Measurements from ENCODE around the gene DDX39B.

DDX39B gene

DNA sequence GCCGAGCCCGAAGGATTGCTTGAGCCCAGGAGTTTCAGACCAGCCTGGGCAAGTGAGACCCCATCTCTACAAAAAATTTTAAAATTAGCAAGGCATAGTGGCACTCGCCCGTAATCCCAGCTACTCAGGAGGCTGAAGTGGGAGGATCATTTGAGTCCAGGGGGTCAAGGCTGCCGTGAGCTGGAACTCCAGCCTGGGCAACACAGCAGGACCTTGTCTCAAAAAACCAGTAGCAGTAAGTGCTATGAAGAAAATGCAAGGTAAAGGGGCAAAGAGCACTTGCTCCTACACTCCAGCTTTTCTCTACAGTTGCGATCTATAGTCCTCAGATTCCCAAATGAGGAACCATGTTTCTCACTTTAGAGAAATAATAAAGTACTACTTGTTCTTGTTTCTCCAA is 1.8 kb upstream of the DDX39B start:
- H3K27ac ChIP-seq = no peak overlapping the region
- no peak for DNase-seq (ENCODE audit: low spot score)
- ChIA-PET POLR2A (ENCODE audit: low non-redundant PET) (interaction anchor here (0.7 kb wide), 1 partner anchor 119 kb away, joined by 3 read pairs; no protein-coding TSS in a partner anchor), CTCF (interaction anchor here (2.0 kb wide), 1 partner anchor 54 kb away, joined by 6 read pairs; no protein-coding TSS in a partner anchor)
- TF ChIP-seq, protein P1, sequence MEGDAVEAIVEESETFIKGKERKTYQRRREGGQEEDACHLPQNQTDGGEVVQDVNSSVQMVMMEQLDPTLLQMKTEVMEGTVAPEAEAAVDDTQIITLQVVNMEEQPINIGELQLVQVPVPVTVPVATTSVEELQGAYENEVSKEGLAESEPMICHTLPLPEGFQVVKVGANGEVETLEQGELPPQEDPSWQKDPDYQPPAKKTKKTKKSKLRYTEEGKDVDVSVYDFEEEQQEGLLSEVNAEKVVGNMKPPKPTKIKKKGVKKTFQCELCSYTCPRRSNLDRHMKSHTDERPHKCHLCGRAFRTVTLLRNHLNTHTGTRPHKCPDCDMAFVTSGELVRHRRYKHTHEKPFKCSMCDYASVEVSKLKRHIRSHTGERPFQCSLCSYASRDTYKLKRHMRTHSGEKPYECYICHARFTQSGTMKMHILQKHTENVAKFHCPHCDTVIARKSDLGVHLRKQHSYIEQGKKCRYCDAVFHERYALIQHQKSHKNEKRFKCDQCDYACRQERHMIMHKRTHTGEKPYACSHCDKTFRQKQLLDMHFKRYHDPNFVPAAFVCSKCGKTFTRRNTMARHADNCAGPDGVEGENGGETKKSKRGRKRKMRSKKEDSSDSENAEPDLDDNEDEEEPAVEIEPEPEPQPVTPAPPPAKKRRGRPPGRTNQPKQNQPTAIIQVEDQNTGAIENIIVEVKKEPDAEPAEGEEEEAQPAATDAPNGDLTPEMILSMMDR (conservative IDR thresholded peaks at IDR 0.05; ENCODE audit: low read depth) = no peak

GRCh38 chr6:31541059-31541657 is 645 bp downstream of the DDX39B start:
- CTCF ChIA-PET = interaction anchor here (0.6 to 1.7 kb wide), 6 partner anchors 39 to 347 kb away, joined by 3 to 5 read pairs (median 4); no protein-coding TSS in a partner anchor
- TF ChIP-seq, protein P1 (conservative IDR thresholded peaks at IDR 0.05; ENCODE audit: low read depth) = no peak
- H3K27ac ChIP-seq = peak overlapping the region; percentile 93
- peak; percentile 42 for DNase-seq (ENCODE audit: low spot score)
- POLR2A ChIA-PET (ENCODE audit: low non-redundant PET) = interaction anchor here (0.5 to 0.8 kb wide), 2 partner anchors 138 to 699 kb away, joined by 3 to 4 read pairs; partner anchors contain the start of gene MICA

- POLR2A ChIA-PET (ENCODE audit: low non-redundant PET) = no interaction called here
- TF ChIP-seq, protein P1 (conservative IDR thresholded peaks at IDR 0.05; ENCODE audit: low read depth) = no peak
- DNase-seq (ENCODE audit: low spot score) = no peak
- CTCF ChIA-PET = interaction anchor here (1.7 kb wide), 1 partner anchor 40 kb away, joined by 5 read pairs; no protein-coding TSS in a partner anchor
- H3K27ac ChIP-seq = peak overlapping the region; percentile 93
Observed at GRCh38 chr6:31540640-31541039, 1.2 kb downstream of the DDX39B start.

DNA sequence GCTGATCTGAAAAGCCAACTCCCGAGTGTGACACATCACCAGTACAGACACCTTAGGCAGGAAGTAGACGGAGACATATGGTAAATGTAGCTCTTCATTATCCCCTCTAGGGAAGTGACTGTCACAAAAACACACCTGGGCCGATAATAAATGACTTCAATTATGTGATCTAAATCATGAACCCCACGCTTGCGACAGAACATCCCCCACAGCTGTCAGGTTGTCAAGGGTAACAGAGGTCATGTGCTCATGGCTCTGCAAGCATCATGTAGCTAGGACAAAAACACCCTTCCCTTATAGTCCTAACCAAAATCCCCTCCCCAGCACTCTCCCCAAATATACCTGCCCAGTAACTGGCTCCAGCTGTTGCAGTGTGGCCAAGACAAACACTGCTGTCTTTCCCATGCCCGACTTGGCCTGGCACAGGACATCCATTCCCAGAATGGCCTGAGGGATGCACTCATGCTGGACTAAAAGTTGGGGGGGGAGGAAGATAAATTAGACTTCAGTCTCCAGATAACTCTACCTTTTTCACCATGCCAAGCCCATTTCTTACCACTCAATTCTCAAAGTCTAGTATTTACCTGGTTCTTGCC is 2.9 kb downstream of the DDX39B start:
- CTCF ChIA-PET = interaction anchor here (1.0 kb wide), 1 partner anchor 59 kb away, joined by 4 read pairs; no protein-coding TSS in a partner anchor
- POLR2A ChIA-PET (ENCODE audit: low non-redundant PET) = interaction anchor here (0.6 kb wide), 1 partner anchor 61 kb away, joined by 3 read pairs; no protein-coding TSS in a partner anchor
- DNase-seq (ENCODE audit: low spot score) = no peak
- no peak overlapping the region for H3K27ac ChIP-seq
- TF ChIP-seq, protein P1 (conservative IDR thresholded peaks at IDR 0.05; ENCODE audit: low read depth) = no peak

DNA sequence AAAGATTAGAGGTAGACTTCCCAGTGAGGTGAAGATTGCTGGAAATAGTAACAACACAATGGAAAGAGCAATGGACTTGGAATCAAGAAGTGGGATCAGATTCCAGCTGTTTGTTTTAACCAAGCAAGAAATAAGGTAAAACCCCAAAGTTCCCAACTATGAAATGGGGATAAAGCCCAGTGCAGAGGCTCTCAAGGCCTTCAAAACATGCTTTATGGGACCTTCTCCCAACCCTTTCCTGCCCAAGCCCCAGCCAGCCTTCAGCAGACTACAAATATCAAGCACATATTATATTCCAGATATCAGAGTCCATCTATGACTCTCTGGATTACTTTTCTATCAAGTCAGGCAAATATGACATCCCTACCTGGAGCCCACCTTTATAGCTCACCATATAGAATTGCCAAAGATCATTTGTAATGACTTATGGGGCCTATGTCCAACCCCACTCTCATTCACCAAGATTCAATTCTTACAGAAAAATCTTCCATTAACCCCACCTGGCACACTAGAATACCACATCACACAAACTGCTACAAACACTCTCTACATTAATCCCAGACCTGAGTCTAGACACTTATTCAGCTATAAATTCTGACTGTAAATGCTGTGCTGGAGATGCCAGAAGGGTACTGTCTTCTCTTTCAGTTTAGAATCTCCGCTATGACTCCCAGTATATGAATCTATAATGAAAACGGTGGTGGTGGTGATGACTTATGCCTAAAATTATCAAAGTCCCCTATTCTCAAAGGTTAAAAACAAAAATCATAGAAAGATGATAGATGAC is 6.1 kb downstream of the DDX39B start:
- H3K27ac ChIP-seq = no peak overlapping the region
- ChIA-PET CTCF (interaction anchor here (0.6 kb wide), 1 partner anchor 11 kb away, joined by 4 read pairs; the partner anchor contains the start of gene ATP6V1G2), POLR2A (ENCODE audit: low non-redundant PET) (no interaction called here)
- DNase-seq (ENCODE audit: low spot score) = no peak
- TF ChIP-seq, protein P1 (conservative IDR thresholded peaks at IDR 0.05; ENCODE audit: low read depth) = no peak

GRCh38 chr6:31534521-31535040 is 7.2 kb downstream of the DDX39B start:
- H3K27ac ChIP-seq = peak overlapping the region; percentile 32; the same call in 1 of the 2 replicates
- TF ChIP-seq, protein P1 (conservative IDR thresholded peaks at IDR 0.05; ENCODE audit: low read depth) = no peak
- DNase-seq (ENCODE audit: low spot score) = no peak
- ChIA-PET CTCF (no interaction called here), POLR2A (ENCODE audit: low non-redundant PET) (no interaction called here)

Data from RWPE1 (cell line).